Measurements from ENCODE around the gene TRPT1. TPM values are rescaled to one million over a fixed set of nuclear protein-coding genes. Genes with fewer than 3 reads are reported as not detected.
A peak's percentile ranks its signal among the peaks of the same experiment; 100 is the strongest.

TRPT1 gene
- total RNA-seq, 1 donor from 2014 or later, result 43.2 TPM

DNA sequence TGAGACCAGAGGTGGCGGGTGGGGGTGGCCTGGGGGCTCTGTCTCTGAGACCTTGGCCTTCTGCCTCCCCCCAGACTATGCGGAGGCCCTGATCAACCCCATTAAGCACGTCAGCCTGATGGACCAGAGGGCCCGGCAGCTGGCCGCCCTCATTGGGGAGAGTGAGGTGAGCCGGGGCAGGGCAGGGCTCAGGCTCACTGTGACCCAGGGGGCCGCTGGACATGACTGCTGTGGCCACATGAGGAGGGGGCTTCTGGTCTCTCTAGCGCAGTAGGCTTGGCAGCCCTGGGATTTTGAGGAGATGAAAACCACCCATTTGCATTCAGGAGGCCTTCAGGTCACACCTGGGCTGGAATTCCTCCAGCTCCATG is 37.9 kb upstream of the TRPT1 start:
- peak overlapping the region; percentile 38 for H3K4me3 Mint-ChIP-seq
- peaks cover 13% of the 10 kb centered on the region for H3K36me3 Mint-ChIP-seq (ENCODE audit: low read depth)
- peaks cover 18% of the 10 kb centered on the region for H3K4me1 Mint-ChIP-seq
- no peaks in the 10 kb centered on the region for H3K27me3 Mint-ChIP-seq (ENCODE audit: low read depth)
- no peak for DNase-seq (ENCODE audit: low read depth, low spot score)
- no peak overlapping the region for H3K27ac Mint-ChIP-seq (ENCODE audit: unreplicated experiment)
- no peak for TF ChIP-seq CTCF (conservative IDR thresholded peaks at IDR 0.05)
- no peaks in the 10 kb centered on the region for H3K9me3 Mint-ChIP-seq

- Mint-ChIP-seq H3K27ac (ENCODE audit: unreplicated experiment) (peak overlapping the region; percentile 97), H3K4me1 (peaks cover 14% of the 10 kb centered on the region), H3K9me3 (no peaks in the 10 kb centered on the region), H3K27me3 (ENCODE audit: low read depth) (no peaks in the 10 kb centered on the region), H3K36me3 (ENCODE audit: low read depth) (peaks cover 13% of the 10 kb centered on the region), H3K4me3 (peak overlapping the region; percentile 49)
- no peak for DNase-seq (ENCODE audit: low read depth, low spot score)
- TF ChIP-seq CTCF (conservative IDR thresholded peaks at IDR 0.05), result no peak
Observed at GRCh38 chr11:64263021-64263946, 37.3 kb upstream of the TRPT1 start.

GRCh38 chr11:64262271-64263002 is 36.5 kb upstream of the TRPT1 start:
- Mint-ChIP-seq H3K27me3 (ENCODE audit: low read depth) (no peaks in the 10 kb centered on the region), H3K4me1 (peaks cover 14% of the 10 kb centered on the region), H3K27ac (ENCODE audit: unreplicated experiment) (no peak overlapping the region), H3K9me3 (no peaks in the 10 kb centered on the region), H3K36me3 (ENCODE audit: low read depth) (peaks cover 15% of the 10 kb centered on the region), H3K4me3 (no peak overlapping the region)
- TF ChIP-seq CTCF (conservative IDR thresholded peaks at IDR 0.05), result no peak
- no peak for DNase-seq (ENCODE audit: low read depth, low spot score)

DNA sequence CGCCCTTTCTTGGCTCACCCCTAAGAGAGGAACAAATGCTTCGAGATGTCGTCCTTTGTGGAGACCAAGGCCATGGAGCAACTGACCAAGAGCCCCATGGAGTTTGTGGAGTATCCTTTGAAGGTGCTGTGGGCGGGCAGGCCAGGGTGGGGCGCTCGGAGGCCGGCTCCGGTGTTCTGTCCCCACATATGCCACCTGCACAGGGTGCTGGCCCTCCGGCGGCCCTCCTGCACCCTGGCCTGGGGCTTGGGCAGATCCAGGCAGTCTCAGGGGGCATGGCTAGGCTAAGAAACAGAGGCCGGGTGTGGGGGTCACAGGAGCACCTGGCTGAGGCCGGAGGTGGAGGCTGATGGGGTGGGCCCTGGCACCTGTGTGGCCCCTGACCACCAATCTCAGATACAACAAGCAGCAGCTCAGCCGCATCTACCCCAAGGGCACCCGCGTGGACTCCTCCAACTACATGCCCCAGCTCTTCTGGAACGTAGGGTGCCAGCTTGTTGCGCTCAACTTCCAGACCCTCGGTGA is 35.6 kb upstream of the TRPT1 start:
- Mint-ChIP-seq H3K9me3 (no peaks in the 10 kb centered on the region), H3K27me3 (ENCODE audit: low read depth) (no peaks in the 10 kb centered on the region), H3K4me3 (no peak overlapping the region), H3K36me3 (ENCODE audit: low read depth) (peaks cover 15% of the 10 kb centered on the region), H3K4me1 (peaks cover 14% of the 10 kb centered on the region), H3K27ac (ENCODE audit: unreplicated experiment) (no peak overlapping the region)
- TF ChIP-seq CTCF (conservative IDR thresholded peaks at IDR 0.05), result no peak
- no peak for DNase-seq (ENCODE audit: low read depth, low spot score)

GRCh38 chr11:64260147-64260708 is 34.2 kb upstream of the TRPT1 start:
- no peak for TF ChIP-seq CTCF (conservative IDR thresholded peaks at IDR 0.05)
- Mint-ChIP-seq H3K4me3 (peak overlapping the region; percentile 41), H3K9me3 (no peaks in the 10 kb centered on the region), H3K4me1 (peaks cover 14% of the 10 kb centered on the region), H3K27me3 (ENCODE audit: low read depth) (no peaks in the 10 kb centered on the region), H3K36me3 (ENCODE audit: low read depth) (peaks cover 15% of the 10 kb centered on the region), H3K27ac (ENCODE audit: unreplicated experiment) (no peak overlapping the region)
- DNase-seq (ENCODE audit: low read depth, low spot score), result no peak
